Bone marrow (tissue), 2 donors: ENCODE results near the gene BAIAP2L2.
"Not testable (repeated sequence)": the region's sequence is repeated elsewhere in the genome, so short reads cannot be mapped to it uniquely, and the experiment has no call there.

Source experiments
- DNase-seq, 2 donors: peaks; one replicate each; lab custom pipeline; 2025; lab: John Stamatoyannopoulos, UW

The BAIAP2L2 gene, protein sequence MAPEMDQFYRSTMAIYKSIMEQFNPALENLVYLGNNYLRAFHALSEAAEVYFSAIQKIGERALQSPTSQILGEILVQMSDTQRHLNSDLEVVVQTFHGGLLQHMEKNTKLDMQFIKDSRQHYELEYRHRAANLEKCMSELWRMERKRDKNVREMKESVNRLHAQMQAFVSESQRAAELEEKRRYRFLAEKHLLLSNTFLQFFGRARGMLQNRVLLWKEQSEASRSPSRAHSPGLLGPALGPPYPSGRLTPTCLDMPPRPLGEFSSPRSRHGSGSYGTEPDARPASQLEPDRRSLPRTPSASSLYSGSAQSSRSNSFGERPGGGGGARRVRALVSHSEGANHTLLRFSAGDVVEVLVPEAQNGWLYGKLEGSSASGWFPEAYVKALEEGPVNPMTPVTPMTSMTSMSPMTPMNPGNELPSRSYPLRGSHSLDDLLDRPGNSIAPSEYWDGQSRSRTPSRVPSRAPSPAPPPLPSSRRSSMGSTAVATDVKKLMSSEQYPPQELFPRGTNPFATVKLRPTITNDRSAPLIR

GRCh38 chr22:38110008-38110862 is at the start of gene BAIAP2L2:
Gene BAIAP2L2, minus strand, starts transcription at chr22:38110684. Its CDS starts 159 bp downstream, at chr22:38110525.
- DNase-seq: no peak

DNA sequence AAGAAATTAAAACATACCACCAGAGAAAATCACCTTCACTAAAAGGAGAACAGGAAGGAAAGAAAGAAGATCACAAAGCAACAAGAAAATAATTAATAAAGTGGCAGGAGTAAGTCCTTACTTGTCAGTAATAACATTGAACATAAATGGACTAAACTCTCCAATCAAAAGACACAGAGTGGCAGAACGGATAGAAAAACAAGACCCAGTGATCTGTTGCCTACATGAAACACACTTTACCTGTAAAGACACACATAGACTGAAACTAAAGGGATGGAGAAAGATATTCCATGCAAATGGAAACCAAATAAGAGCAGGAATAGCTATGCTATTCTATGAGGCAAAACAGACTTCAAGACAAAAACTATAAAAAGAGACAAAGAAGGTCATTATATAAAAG is 45.2 kb upstream of the BAIAP2L2 start:
- DNase-seq: no peak

- DNase-seq: not testable (repeated sequence)
Measured at GRCh38 chr22:38154563-38154915, 44.1 kb upstream of the BAIAP2L2 start.

GRCh38 chr22:38153821-38154562 is 43.5 kb upstream of the BAIAP2L2 start:
- no peak for DNase-seq

GRCh38 chr22:38151126-38151500 is 40.6 kb upstream of the BAIAP2L2 start:
- DNase-seq: no peak

- DNase-seq: no peak
Measured at GRCh38 chr22:38148245-38148644, 37.8 kb upstream of the BAIAP2L2 start.

DNA sequence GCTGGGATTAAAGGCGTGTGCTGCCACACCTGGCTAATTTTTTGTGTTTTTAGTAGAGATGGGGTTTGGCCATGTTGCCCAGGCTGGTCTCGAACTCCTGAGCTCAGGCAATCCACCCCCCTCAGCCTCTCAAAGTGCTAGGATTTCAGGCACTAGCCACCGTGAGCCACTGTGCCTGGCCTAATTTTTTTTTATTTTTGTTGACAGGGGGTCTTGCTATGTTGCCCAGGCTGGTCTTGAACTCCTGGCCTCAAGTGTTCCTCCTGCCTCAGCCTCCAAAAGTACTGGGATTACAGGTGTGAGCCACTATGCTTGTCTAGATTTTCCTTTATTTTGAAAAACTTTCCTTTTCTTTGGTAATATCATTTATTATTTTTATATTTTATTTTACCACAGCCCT is 35.7 kb upstream of the BAIAP2L2 start:
- DNase-seq: not testable (repeated sequence)

GRCh38 chr22:38144025-38144405 is 33.5 kb upstream of the BAIAP2L2 start:
- DNase-seq: no peak

DNA sequence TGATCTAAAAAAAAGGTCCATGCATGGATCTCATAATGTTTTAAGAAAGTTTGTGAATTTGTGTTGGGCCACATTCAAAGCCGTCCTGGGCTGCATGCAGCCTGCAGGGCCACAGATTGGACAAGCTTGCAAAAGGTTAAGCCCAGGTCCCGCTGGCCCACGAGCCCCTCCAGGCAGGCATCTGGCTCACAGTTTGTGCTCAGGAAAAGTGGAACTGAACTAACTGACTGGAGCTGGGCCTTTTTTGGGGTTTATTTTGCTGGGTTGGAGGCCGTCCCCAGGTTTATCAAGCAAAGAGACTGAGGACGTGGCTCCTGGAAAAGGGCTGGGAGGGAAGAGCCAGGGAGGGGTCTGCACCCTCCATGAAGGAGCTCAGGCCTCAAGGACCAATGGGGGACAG is 32.1 kb upstream of the BAIAP2L2 start:
- DNase-seq: no peak

DNA sequence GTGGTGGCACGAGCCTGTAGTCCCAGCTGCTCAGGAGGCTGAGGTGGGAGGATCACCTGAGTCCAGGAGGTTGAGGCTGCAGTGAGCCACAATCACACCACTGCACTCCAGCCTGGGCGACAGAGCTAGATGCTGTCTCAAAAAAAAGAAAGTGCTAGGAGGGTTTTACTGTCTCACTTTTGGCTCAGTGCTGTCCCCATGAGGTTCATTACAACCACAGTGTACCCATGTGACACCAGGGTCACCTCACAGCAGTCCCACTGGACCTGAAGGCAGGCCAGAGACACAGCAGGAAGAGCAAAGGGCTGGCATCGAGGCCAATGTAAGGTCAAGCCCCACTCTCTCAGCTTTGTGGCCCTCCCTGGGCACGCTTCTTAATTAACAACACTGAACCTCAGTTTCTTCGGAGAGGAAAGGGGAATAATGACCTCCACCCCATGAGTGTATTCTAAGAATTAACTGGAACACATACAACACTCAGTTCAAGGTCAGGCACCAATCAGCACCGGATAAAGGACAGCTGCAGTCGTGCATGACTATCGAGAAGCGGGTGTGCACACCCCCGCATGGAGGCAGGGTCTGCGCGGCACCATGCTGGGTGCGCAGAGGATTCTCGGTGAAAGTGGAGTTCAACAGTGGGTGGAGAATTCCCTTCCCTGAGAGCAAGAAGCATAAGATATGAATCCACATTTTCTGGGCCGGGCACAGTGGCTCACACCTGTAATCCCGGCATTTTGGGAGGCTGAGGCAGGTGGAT is 30.9 kb upstream of the BAIAP2L2 start:
- no peak for DNase-seq

DNA sequence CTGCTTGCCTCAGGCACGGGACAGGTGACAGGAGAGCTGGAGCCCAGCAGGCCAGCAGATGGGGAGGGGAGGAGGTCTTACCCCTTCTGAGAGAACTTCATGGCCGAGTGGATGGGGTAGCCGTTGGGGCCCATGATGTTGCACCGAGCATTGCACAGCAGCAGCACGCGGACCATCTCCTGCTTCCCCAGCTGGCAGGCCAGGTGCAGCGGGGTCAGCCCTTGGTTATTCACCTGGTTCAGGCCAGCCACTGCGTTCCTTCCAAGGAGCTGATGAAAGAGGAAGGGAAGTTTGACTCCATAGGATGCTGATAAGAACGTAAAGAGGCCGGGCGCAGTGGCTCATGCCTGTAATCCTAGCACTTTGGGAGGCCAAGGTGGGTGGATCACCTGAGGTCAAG is 29.4 kb upstream of the BAIAP2L2 start:
- DNase-seq: no peak

DNA sequence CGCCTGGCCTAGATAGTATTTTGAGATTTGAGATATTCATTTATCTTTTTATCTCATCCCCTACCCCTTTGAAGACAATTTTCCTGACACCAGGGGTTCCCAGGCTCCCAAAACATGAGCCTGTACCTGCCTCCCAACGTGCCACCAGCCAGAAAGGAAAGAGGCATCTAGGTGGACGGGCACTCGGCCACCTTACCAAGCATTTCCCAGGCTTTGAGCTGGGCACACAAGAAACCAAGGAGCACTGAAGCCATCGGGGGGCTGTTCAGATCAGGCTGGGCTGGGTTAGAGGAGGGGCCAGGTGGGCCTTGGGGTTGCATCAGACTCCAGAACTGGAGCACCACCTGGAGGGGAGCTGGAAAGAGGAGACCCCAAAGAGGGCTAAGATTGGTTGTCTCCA is 28.5 kb upstream of the BAIAP2L2 start:
- DNase-seq: no peak

DNA sequence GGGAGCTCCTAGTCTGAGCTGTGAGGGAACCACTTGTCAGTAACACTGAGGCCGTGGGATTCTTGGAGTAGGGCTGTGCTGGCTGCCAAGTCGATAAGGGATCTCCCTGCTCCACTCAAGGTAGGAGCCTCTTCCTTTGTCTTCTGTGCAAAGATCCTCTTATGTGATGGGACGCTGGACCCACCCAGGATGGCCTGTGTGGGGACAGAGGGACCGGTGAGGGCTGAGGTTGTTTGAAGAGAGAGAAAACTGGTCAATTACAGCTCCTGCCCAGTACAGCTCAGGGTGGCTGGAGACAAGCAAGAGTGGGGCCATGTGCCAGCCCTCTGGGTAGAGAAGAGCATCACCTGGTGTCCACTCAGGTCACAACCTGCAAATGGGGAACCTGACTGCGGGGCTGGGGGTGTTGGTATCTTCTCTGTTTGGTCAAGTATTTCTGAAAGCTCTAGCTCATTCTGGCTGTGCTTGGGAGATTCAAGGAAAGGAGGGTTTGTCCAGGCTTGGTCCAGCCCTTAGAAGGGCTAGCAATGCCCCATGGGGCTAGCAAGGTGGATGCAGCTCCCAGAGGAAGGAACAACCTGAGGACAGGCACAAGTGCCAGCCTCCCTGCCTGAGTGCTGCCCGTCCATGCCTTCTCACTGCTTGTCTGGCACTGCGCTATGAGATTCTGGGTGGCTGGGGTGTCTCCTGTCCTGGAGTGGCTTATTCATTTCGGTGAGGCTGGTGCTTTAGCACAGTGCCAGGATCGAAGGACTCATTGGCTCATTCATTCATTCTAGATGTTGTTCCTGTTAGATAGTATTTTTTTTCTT is 27.6 kb upstream of the BAIAP2L2 start:
- DNase-seq: no peak

DNA sequence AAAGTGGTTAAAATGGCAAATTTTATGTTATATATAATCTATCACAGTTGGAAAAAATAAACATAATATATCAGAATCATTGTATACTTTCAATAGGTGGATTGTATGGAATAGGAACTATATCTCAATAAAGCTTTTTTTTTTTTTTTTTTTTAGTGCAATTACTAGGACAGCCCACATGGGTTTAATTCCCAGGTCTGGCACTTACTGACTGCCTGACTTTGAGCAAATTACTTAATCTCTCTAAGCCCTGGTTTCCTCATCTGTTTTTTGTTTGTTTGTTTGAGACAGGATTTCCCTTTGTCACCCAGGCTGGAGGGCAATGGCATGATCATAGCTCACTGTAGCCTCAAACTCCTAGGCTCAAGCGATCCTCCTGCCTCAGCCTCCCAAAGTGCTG is 26.1 kb upstream of the BAIAP2L2 start:
- no peak for DNase-seq

- peak in 1 of 2 donors; percentile 8 for DNase-seq
Measured at GRCh38 chr22:38135133-38135706, 24.7 kb upstream of the BAIAP2L2 start.

DNA sequence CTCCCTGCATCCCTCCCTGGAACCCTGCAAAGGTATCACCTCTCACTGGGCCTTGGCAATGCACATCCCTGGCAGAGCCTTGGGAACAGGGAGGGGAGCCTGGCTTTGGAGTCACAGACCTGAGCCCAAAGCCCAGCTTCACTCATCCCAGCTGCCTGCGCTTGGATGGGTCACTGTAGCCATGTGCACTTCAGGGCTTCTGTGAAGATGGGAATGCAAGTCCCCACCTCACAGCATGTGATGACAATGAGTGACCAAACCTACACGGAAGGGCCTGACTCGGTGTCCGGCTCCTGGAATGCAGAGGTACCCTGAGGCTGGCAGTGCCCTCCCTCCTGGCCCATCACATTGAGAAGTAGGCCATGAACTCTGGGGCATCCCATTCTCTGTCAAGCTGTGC is 22.8 kb upstream of the BAIAP2L2 start:
- DNase-seq: no peak

GRCh38 chr22:38132794-38133193 is 22.3 kb upstream of the BAIAP2L2 start:
- DNase-seq: no peak

DNA sequence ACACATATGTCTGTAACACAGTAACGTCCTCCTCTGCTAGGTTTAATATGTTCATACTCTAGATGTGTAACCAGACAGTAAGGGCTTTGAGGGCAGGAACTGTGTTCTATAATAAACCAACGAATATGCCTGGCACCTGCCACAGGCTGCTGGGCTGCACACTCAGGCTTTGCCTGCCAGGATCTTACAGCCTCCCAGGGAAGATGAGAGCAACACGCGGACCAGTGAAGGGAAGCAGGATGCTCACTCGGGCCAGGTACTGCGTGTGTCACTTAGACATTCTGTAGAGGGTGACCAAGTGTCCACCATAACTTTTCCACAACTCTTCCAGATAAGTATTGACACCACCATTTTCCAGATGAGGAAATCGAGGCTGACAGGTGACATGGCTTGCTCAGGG is 21.7 kb upstream of the BAIAP2L2 start:
- DNase-seq: no peak

GRCh38 chr22:38131399-38131798 is 20.9 kb upstream of the BAIAP2L2 start:
- no peak for DNase-seq

DNA sequence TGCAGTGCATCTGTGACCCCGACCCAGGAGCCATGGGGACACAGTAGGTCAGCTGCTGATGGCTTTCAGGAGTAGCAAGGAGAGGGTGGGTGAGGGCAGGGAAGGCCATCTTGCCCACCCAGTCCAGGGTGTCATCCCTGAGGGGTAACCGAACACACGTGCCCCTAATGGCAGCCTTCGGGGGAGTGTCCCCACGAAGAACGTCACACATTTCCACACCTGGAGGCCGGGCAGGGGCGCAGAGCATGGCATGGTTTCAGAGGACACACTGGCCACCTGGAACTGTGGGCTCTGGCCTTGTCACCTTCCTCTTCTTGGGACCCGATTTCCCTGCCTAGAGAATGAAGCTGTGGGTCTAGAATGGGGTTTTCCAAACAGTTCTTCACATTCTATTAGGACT is 19.4 kb upstream of the BAIAP2L2 start:
- DNase-seq: no peak
